H1 (cell line): ENCODE results near the gene PRSS38. TPM values are rescaled to one million over a fixed set of nuclear protein-coding genes. Genes with fewer than 3 reads are reported as not detected.

ENCODE experiments used
- CTCF ChIA-PET: fragments of 300-600 bp; sonication (Branson Sonifier 250); formaldehyde crosslinking; loops from one replicate; lab custom pipeline; 2021; ENCODE audit not compliant: partially characterized antibody; lab: Charles Lee
- POLR2A ChIA-PET: fragments of 300-600 bp; sonication (Branson Sonifier 250); formaldehyde crosslinking; loops from one replicate; lab custom pipeline; 2021; ENCODE audit warnings: inconsistent platforms; ENCODE audit not compliant: partially characterized antibody; lab: Charles Lee
- DNase-seq, 2 experiments: peaks; one replicate each; pipeline versions ENCODE4 v3.0.0 to v3.0.0-alpha.2; 2010 to 2022; ENCODE audit warnings: low spot score in 2 of 2, low read depth in 1 of 2, mixed read lengths in 1 of 2
- FAIRE-seq: peaks from 2 replicates; lab custom pipeline; 2011; peaks lifted over from hg19 to GRCh38; lab: Jason Lieb, UNC
- H2AFZ ChIP-seq: 2 replicates; pipeline ENCODE4 v1.8.1; 2012; ENCODE audit warnings: low read length, inconsistent platforms
- H2AK5ac ChIP-seq: 2 replicates; pipeline ENCODE4 v1.6.1; 2013; ENCODE audit warnings: low read depth, low read length
- H2BK120ac ChIP-seq: replicated peaks from 2 replicates; pipeline ENCODE3; 2013; ENCODE audit warnings: low read depth, low read length, inconsistent platforms
- H2BK12ac ChIP-seq: 2 replicates; pipeline ENCODE4 v1.6.1; 2013; ENCODE audit warnings: low read depth, low read length
- H2BK15ac ChIP-seq: 2 replicates; pipeline ENCODE4 v1.6.1; 2013; ENCODE audit warnings: low read length
- H2BK20ac ChIP-seq: 2 replicates; pipeline ENCODE4 v1.6.1; 2013; ENCODE audit warnings: low read length
- H2BK5ac ChIP-seq: 2 replicates; pipeline ENCODE4 v1.6.1; 2013; ENCODE audit warnings: low read depth, low read length
- H3K14ac ChIP-seq: 2 replicates; pipeline ENCODE4 v1.6.1; 2013; ENCODE audit warnings: inconsistent platforms; ENCODE audit not compliant: insufficient read length
- H3K18ac ChIP-seq: 2 replicates; pipeline ENCODE4 v1.6.1; 2013; ENCODE audit warnings: low read length; ENCODE audit errors: extremely low read depth
- H3K23ac ChIP-seq: 2 replicates; pipeline ENCODE4 v1.6.1; 2013; ENCODE audit warnings: inconsistent platforms; ENCODE audit not compliant: insufficient read length
- H3K23me2 ChIP-seq: 2 replicates; pipeline ENCODE4 v1.6.1; 2013; ENCODE audit warnings: low read depth, low read length
- H3K27ac ChIP-seq: 2 replicates; pipeline ENCODE4 v1.6.1; 2011; ENCODE audit warnings: low read depth, low read length, inconsistent platforms
- H3K27me3 ChIP-seq, 4 experiments: replicated peaks in 1 of 4; 1 replicate in 1 of 4; 2 replicates in 3 of 4; pipeline versions ENCODE4 v1.6.1 to v1.8.1; 2011 to 2013; ENCODE audit warnings: low read length in 3 of 4, mild to moderate bottlenecking in 3 of 4, inconsistent platforms in 2 of 4, mixed read lengths in 2 of 4, moderate library complexity in 1 of 4; ENCODE audit not compliant: control insufficient read depth in 3 of 4, insufficient read depth in 3 of 4; ENCODE audit errors: extremely low read depth in 1 of 4
- H3K36me3 ChIP-seq, 4 experiments: 2 replicates each; pipeline versions ENCODE4 v1.6.1 to v1.8.1; 2011 to 2013; ENCODE audit warnings: mild to moderate bottlenecking in 4 of 4, low read length in 3 of 4, moderate library complexity in 2 of 4, control low read depth in 1 of 4, inconsistent platforms in 1 of 4; ENCODE audit not compliant: insufficient read depth in 4 of 4, control insufficient read depth in 2 of 4
- H3K4ac ChIP-seq: replicated peaks from 2 replicates; pipeline ENCODE3; 2013; ENCODE audit warnings: low read length, low read depth, mixed read lengths, inconsistent platforms; ENCODE audit not compliant: insufficient read length
- H3K4me1 ChIP-seq, 4 experiments: replicated peaks in 1 of 4; 1 replicate in 1 of 4; 2 replicates in 3 of 4; pipeline versions ENCODE4 v1.6.1 to v1.8.1; 2011 to 2013; ENCODE audit warnings: low read length in 3 of 4, inconsistent platforms in 2 of 4, mixed read lengths in 1 of 4; ENCODE audit not compliant: insufficient read depth in 4 of 4, control insufficient read depth in 3 of 4
- H3K4me2 ChIP-seq, 2 experiments: 2 replicates each; pipeline versions ENCODE4 v1.6.1 to v1.8.1; 2011 to 2013; ENCODE audit warnings: low read depth in 2 of 2, low read length in 2 of 2, control low read depth in 1 of 2, inconsistent platforms in 1 of 2, mild to moderate bottlenecking in 1 of 2; ENCODE audit not compliant: insufficient read depth in 1 of 2
- H3K4me3 ChIP-seq, 4 experiments: fragments of 200-600, 300-600 bp in 1 of 4; sonication (generic), shearing (Covaris generic), sonication (Bioruptor Twin) in 1 of 4; 2 replicates each; pipeline versions ENCODE4 v1.5.1 to v1.8.1; 2011 to 2016; ENCODE audit warnings: low read length in 4 of 4, low read depth in 3 of 4, control low read depth in 2 of 4, inconsistent platforms in 2 of 4, mild to moderate bottlenecking in 2 of 4, mixed read lengths in 1 of 4, moderate library complexity in 1 of 4; ENCODE audit not compliant: insufficient read depth in 2 of 4; ENCODE audit errors: extremely low read depth in 1 of 4
- H3K56ac ChIP-seq: replicated peaks from 2 replicates; pipeline ENCODE3; 2013; ENCODE audit warnings: low read depth, mild to moderate bottlenecking, mixed read lengths, low read length, inconsistent platforms; ENCODE audit not compliant: insufficient read length
- H3K79me1 ChIP-seq: 2 replicates; pipeline ENCODE4 v1.6.1; 2013; ENCODE audit warnings: low read depth, low read length, control low read depth
- H3K79me2 ChIP-seq, 2 experiments: 2 replicates each; pipeline versions ENCODE4 v1.6.1 to v1.8.1; 2012 to 2013; ENCODE audit warnings: low read length in 2 of 2, mild to moderate bottlenecking in 2 of 2, inconsistent platforms in 1 of 2; ENCODE audit not compliant: insufficient read depth in 2 of 2, control insufficient read depth in 1 of 2
- H3K9ac ChIP-seq, 4 experiments: replicated peaks in 1 of 4; 1 replicate in 1 of 4; 2 replicates in 3 of 4; pipeline versions ENCODE4 v1.6.1 to v1.8.1; 2011 to 2013; ENCODE audit warnings: low read depth in 3 of 4, low read length in 3 of 4, control low read depth in 2 of 4, mild to moderate bottlenecking in 2 of 4, moderate library complexity in 2 of 4, inconsistent platforms in 1 of 4; ENCODE audit errors: extremely low read depth in 1 of 4
- H3K9me3 ChIP-seq, 2 experiments: 2 replicates each; pipeline versions ENCODE4 v1.6.1 to v1.8.1; 2012 to 2013; ENCODE audit warnings: mild to moderate bottlenecking in 2 of 2, moderate library complexity in 2 of 2, control low read depth in 1 of 2, inconsistent platforms in 1 of 2, low read depth in 1 of 2, low read length in 1 of 2, mixed read lengths in 1 of 2; ENCODE audit not compliant: insufficient read depth in 2 of 2
- H4K20me1 ChIP-seq, 2 experiments: replicated peaks in 1 of 2; 2 replicates each; pipeline versions ENCODE3 to v1.8.1; 2011 to 2013; ENCODE audit warnings: inconsistent platforms in 2 of 2, low read length in 2 of 2, mild to moderate bottlenecking in 1 of 2; ENCODE audit not compliant: insufficient read depth in 2 of 2, control insufficient read depth in 1 of 2
- H4K5ac ChIP-seq: 2 replicates; pipeline ENCODE4 v1.6.1; 2013; ENCODE audit warnings: low read length, low read depth, mixed read lengths, inconsistent platforms; ENCODE audit not compliant: insufficient read length
- H4K8ac ChIP-seq: 2 replicates; pipeline ENCODE4 v1.8.0; 2013; ENCODE audit warnings: mild to moderate bottlenecking, moderate library complexity, low read length, inconsistent platforms; ENCODE audit not compliant: insufficient read depth; ENCODE audit errors: extremely low read depth
- H4K91ac ChIP-seq: replicated peaks from 2 replicates; pipeline ENCODE3; 2013; ENCODE audit warnings: low read length, mixed read lengths, inconsistent platforms; ENCODE audit not compliant: insufficient read length
- ASH2L ChIP-seq: fragments of 200-600, 300-600 bp; sonication (generic); IDR thresholded peaks from one replicate; pipeline ENCODE4 v1.7.1; 2017; ENCODE audit warnings: low read length
- ATF3 ChIP-seq: IDR thresholded peaks from 2 replicates; pipeline ENCODE4 v1.6.1; 2011; ENCODE audit warnings: low read depth, mild to moderate bottlenecking, low read length; ENCODE audit not compliant: insufficient read depth
- CBX5 ChIP-seq: fragments of 300-800, 300-1000 bp; sonication (generic); IDR thresholded peaks from 2 replicates; pipeline ENCODE4 v1.7.1; 2016; ENCODE audit warnings: antibody characterized with exemption, low read length, low read depth
- EGR1 ChIP-seq: IDR thresholded peaks from 2 replicates; pipeline ENCODE4 v1.6.1; 2011; ENCODE audit warnings: low read depth, low read length, borderline replicate concordance
- EP300 ChIP-seq, 2 experiments: IDR thresholded peaks; 1 replicate in 1 of 2; 2 replicates in 1 of 2; pipeline ENCODE4 v1.6.1; 2011 to 2012; ENCODE audit warnings: low read depth in 2 of 2, low read length in 2 of 2, mild to moderate bottlenecking in 2 of 2, borderline replicate concordance in 1 of 2, inconsistent platforms in 1 of 2, moderate library complexity in 1 of 2
- GABPA ChIP-seq: IDR thresholded peaks from 2 replicates; pipeline ENCODE4 v1.6.1; 2011; ENCODE audit warnings: mild to moderate bottlenecking, low read length, moderate library complexity, borderline replicate concordance; ENCODE audit not compliant: insufficient read depth
- GTF2F1 ChIP-seq: IDR thresholded peaks from 2 replicates; pipeline ENCODE4 v1.6.1; 2012; ENCODE audit warnings: low read depth, low read length, improper control_type of control experiment, borderline replicate concordance
- HDAC6 ChIP-seq: IDR thresholded peaks from one replicate; pipeline ENCODE4 v1.7.1; 2012; ENCODE audit warnings: low read depth, mild to moderate bottlenecking, inconsistent platforms, low read length, moderate library complexity
- NANOG ChIP-seq: IDR thresholded peaks from 2 replicates; pipeline ENCODE4 v1.6.1; 2011; ENCODE audit warnings: low read length, low read depth, mild to moderate bottlenecking, inconsistent platforms; ENCODE audit not compliant: insufficient read depth, poor library complexity, severe bottlenecking
- POU5F1 ChIP-seq: IDR thresholded peaks from 2 replicates; pipeline ENCODE4 v1.6.1; 2011; ENCODE audit warnings: low read depth, mild to moderate bottlenecking, low read length, moderate library complexity
- SP1 ChIP-seq: IDR thresholded peaks from 2 replicates; pipeline ENCODE4 v1.6.1; 2011; ENCODE audit warnings: low read depth, low read length
- SRF ChIP-seq: IDR thresholded peaks from 2 replicates; pipeline ENCODE4 v1.6.1; 2011; ENCODE audit warnings: mild to moderate bottlenecking, low read depth, low read length, moderate library complexity
- TEAD4 ChIP-seq: IDR thresholded peaks from 2 replicates; pipeline ENCODE4 v1.6.1; 2012; ENCODE audit warnings: low read depth, low read length, inconsistent platforms, mixed read lengths
- YY1 ChIP-seq: IDR thresholded peaks from 2 replicates; pipeline ENCODE4 v1.6.1; 2011; ENCODE audit warnings: low read depth, mild to moderate bottlenecking, low read length
- WGBS, 2 experiments: shearing (Covaris generic) in 1 of 2; methylation state at CpG; one replicate each; pipeline versions ENCODE4 v1.1.6 to v1.1.7; 2013 to 2015; ENCODE audit warnings: low lambda C conversion rate in 2 of 2, mixed read lengths in 2 of 2, inconsistent platforms in 1 of 2, low coverage in 1 of 2, missing lambda C conversion rate in 1 of 2; ENCODE audit not compliant: insufficient replicate concordance in 2 of 2, insufficient coverage in 1 of 2, insufficient read length in 1 of 2; ENCODE audit errors: extremely low coverage in 1 of 2, missing lambda C conversion rate in 1 of 2; 5-methylcytosine and 5-hydroxymethylcytosine counted together
- polyA plus RNA-seq, 7 experiments: library from polyadenylated mRNA; depleted of rRNA in 3 of 7; stranded (reverse) in 5 of 7; unstranded in 2 of 7; fragments of >200 nt in 5 of 7; fragments of 200-250 nt in 2 of 7; gene quantifications; 1 replicate in 5 of 7; 2 replicates in 1 of 7; 4 replicates in 1 of 7; pipeline versions ENCODE4 v1.2.1 to v1.2.3, GENCODE V29; 2011 to 2013; ENCODE audit warnings: missing spikeins in 2 of 7, mixed read lengths in 2 of 7
- total RNA-seq: library from RNA; stranded (reverse); fragmentation: NEBNext Ultra II Directional; extraction: Animal tissue kit (Norgen Biotek cat#: 25700); gene quantifications from 2 replicates; pipeline ENCODE4 v1.2.1, GENCODE V29; 2021

Gene PRSS38
- total and polyA plus RNA-seq, 2 of the 8 experiments (the other 6 are each of a cell fraction or from before 2014, with no cell fraction given), result not detected

GRCh38 chr1:227770812-227771211 lies 44.7 kb upstream of the PRSS38 start:
- no peaks in the 10 kb centered on the region for H3K9me3 ChIP-seq
- H4K20me1 ChIP-seq, result peaks cover 0 to 25% of the 10 kb centered on the region in 2 experiments
- H3K56ac ChIP-seq, result no peak overlapping the region
- H3K36me3 ChIP-seq, result peaks cover 6 to 20% (median 17%) of the 10 kb centered on the region in 4 experiments; a peak in 6 of 8 replicates
- H2AFZ ChIP-seq, result no peak overlapping the region
- H3K23ac ChIP-seq, result no peak overlapping the region
- no peak for FAIRE-seq
- H3K27me3 ChIP-seq, result no peaks in the 10 kb centered on the region
- H4K91ac ChIP-seq, result no peak overlapping the region
- no peaks in the 10 kb centered on the region for H3K4me1 ChIP-seq
- H3K79me1 ChIP-seq, result peaks cover 10% of the 10 kb centered on the region
- H3K4me2 ChIP-seq, result no peak overlapping the region
- ChIA-PET POLR2A (no interaction called here), CTCF (interaction anchor here (0.7 to 1.1 kb wide), 2 partner anchors 175 to 321 kb away, joined by 3 to 4 read pairs; no protein-coding TSS in a partner anchor)
- no peak overlapping the region for H2AK5ac ChIP-seq
- no peak overlapping the region for H3K9ac ChIP-seq
- H2BK15ac ChIP-seq, result no peak overlapping the region
- H4K8ac ChIP-seq, result no peak overlapping the region
- no peak overlapping the region for H3K4me3 ChIP-seq
- H3K14ac ChIP-seq, result no peak overlapping the region
- no peak for TF ChIP-seq GABPA
- no peak for TF ChIP-seq YY1
- TF ChIP-seq EGR1, result no peak
- no peak for TF ChIP-seq CBX5
- no peak for TF ChIP-seq SRF
- TF ChIP-seq HDAC6, result no peak
- no peak for TF ChIP-seq ATF3
- TF ChIP-seq ASH2L, result no peak
- TF ChIP-seq TEAD4, result no peak
- TF ChIP-seq GTF2F1, result no peak
- no peak for TF ChIP-seq EP300 (IDR thresholded peaks at IDR 0.05; ENCODE audit: borderline replicate concordance in 1 of 2, low read depth in 2 of 2, low read length in 2 of 2)
- no peak for TF ChIP-seq POU5F1
- TF ChIP-seq NANOG, result no peak
- TF ChIP-seq SP1, result no peak
- no peak overlapping the region for H3K27ac ChIP-seq
- WGBS, 2 experiments, result 97% methylated on average over 13 of the region's 13 CpGs; no CpG with 5 or more reads in 1 of the 2 experiments
- H2BK12ac ChIP-seq, result no peak overlapping the region
- H2BK120ac ChIP-seq, result no peak overlapping the region
- H3K23me2 ChIP-seq, result no peaks in the 10 kb centered on the region
- H2BK20ac ChIP-seq, result no peak overlapping the region
- H2BK5ac ChIP-seq, result no peak overlapping the region
- H4K5ac ChIP-seq, result no peak overlapping the region
- H3K79me2 ChIP-seq, result no peaks in the 10 kb centered on the region
- no peak overlapping the region for H3K18ac ChIP-seq
- no peak overlapping the region for H3K4ac ChIP-seq
- no peak for DNase-seq
